ENCODE results near the gene MAML2. TPM values are rescaled to one million over a fixed set of nuclear protein-coding genes. Genes with fewer than 3 reads are reported as not detected.
A peak's percentile ranks its signal among the peaks of the same experiment; 100 is the strongest.

MAML2 gene
- total RNA-seq, 1 donor from 2014 or later, result 4.1 TPM

DNA sequence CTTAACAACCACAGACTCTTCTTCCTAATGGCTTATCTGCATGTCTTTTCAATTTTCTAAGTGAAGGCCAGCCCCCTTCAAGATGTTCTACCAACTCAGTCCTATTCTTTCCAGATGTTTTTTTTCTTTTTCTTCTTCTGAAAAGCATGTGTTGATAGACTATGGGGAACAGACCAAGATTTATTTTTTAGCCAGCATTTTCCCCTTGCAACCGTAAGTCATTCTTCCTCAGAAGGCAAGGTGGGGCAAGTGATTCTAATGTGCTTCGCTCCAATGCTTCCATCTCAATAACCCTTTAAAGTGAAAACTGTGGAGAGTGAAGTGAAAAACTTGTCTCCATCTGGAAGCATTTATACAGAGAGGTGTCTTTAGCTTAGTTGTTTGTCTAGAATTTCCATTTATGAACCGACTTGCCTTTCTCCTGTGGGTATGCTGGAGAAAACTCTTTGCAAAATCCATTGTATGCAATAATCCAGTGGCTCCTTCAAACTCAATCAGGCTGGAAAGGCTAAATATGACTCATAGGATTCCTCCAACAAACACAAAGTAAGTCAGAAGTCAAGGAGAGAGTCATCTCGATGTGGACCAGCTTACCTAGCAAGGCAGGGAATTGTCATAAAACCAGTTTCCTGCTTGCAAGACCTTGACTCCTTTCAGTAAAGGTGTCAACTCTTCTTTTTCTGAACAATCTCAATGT lies 83.7 kb downstream of the MAML2 start:
- ATAC-seq, result peak; percentile 53
- no peak for DNase-seq
- intact Hi-C loops (cut with micrococcal nuclease), result no loop called here

DNA sequence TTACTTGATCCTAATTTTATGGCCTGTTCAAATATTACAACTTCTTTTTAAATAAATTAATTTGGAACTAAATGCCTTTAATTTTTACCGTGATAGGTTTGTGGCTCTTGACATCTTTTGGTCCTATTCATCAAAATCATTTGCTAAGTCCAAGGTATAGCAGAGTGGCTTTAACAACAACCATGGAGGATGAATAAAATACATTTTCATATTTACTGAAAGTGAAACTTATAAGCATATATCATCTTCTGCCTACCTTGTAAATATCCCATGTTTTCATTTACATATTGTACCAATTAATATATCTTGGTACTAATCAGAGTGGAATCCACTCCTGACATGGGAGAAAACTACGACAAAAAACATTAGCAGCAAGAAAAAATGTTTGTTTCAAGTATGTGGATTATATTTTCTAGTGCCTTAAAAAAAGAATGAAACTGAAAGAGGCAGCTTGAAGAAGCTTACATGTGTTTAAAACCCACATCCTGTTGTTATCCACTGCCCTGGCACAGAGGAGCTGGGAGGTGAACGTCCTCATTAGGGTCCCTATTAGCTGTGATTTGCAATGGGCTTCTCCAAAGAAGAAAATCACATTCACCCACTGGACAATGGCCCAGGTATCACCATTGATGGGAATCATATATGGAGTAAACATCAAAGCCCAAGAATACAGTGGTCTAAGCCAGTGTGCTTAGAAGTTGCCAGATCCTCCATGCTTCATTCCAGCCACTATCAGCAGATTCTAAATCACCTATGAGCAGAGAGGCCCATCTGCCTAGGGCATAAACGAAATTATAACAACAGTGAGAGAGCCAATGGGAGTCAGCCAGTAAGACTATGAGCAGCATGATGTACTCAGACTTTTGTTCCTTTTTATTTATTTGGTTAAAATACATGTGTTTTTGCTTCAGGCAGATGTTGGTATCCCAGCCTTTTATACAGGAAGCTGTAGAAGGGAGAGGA lies 84.7 kb downstream of the MAML2 start:
- intact Hi-C loops (cut with micrococcal nuclease), result no loop called here
- DNase-seq, result no peak
- ATAC-seq, result peak; percentile 52

DNA sequence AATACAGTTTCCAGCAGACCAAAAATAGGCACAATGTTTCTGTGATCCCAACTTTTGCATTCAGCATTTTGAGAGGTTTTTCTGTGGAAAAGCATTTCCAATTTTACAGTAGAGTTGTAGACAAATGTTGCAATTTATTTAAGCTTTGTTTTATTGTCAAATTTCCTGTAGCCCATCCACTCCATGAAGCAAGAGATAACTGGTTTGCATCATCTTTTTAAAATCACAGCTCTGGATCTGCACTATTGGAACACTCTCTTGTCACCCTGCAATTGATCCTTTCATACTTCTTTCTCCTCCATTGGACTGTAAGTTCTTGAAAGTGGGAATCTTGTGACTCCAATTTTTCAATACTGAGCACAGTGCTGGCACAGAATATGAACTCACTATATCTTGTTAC lies 86.0 kb downstream of the MAML2 start:
- ATAC-seq, result no peak
- DNase-seq, result no peak
- intact Hi-C loops (cut with micrococcal nuclease), result no loop called here

DNA sequence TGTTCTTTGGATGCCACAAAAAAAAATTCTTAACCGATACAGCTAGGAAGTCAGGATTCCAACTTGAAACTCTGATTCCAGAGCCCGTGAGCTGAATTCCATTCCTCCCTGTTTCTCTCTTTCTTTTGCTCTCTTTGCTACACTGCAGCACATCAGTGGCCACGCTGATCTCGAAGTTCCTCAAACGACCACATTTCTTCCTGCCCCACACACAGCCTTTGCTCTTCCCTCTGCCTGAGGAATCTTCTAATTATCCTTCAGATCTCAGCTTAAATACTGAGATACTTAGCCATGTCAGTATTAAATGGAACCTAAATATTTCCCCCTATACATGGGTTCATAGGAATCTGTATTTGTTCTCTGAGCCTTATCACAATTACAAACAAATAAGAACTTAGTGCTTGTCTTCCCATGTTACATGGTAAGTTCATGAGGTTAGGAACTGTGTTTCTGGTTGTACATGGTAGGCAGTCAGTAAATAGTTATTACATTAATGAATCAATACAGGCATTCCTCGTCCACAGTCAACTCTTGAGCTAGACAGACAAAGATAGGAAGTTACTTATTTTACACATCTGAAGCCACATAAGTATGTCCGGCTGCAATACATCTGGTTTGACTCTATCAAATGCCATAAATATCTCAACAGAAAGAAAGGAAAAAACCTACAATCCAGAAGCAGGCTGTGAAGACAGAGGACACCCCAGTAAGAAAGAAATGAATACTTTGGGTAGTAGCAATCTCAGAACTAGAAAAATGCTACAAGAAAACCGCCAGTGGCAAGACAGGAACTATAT lies 86.6 kb downstream of the MAML2 start:
- no peak for DNase-seq
- intact Hi-C loops (cut with micrococcal nuclease), result no loop called here
- ATAC-seq, result no peak

DNA sequence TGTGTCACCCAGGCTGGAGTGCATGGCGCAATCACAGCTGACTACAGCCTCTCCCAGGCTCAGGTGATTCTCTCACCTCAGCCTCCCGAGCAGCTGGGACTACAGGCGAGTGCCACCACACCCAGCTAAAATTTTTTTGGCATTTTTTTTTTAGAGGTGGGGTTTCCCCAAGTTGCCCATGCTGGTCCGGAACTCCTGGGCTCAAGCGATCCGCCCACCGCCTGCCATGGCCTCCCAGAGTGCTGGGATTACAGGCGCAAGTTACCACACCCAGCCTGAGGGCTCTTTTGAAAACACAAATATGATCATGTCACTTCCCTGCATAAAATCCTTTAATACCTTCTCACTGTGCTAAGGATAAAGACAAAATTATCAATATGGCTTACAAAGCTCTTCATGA lies 88.1 kb downstream of the MAML2 start:
- intact Hi-C loops (cut with micrococcal nuclease), result no loop called here
- ATAC-seq, result no peak
- no peak for DNase-seq

DNA sequence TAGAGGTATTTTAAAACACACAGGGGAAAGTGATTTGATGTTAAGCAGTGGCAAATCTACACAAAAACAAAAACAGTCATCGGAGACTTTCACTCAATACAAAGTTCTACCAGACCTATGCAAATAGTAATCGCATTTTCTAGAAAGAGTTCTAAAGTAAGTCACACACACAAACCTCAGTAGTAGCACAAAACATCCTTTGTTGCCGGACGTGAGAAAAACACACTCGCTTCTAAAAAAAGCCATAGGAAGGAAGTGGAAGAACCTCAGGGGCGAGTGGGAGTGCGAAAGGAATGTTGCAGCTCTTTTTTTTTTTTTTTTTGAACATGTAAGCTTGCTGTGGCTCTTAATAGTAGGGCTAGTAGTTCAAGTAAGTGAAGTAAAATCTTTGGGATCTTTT lies 88.9 kb downstream of the MAML2 start:
- ATAC-seq, result peak; percentile 55
- intact Hi-C loops (cut with micrococcal nuclease), result no loop called here
- DNase-seq, result no peak

DNA sequence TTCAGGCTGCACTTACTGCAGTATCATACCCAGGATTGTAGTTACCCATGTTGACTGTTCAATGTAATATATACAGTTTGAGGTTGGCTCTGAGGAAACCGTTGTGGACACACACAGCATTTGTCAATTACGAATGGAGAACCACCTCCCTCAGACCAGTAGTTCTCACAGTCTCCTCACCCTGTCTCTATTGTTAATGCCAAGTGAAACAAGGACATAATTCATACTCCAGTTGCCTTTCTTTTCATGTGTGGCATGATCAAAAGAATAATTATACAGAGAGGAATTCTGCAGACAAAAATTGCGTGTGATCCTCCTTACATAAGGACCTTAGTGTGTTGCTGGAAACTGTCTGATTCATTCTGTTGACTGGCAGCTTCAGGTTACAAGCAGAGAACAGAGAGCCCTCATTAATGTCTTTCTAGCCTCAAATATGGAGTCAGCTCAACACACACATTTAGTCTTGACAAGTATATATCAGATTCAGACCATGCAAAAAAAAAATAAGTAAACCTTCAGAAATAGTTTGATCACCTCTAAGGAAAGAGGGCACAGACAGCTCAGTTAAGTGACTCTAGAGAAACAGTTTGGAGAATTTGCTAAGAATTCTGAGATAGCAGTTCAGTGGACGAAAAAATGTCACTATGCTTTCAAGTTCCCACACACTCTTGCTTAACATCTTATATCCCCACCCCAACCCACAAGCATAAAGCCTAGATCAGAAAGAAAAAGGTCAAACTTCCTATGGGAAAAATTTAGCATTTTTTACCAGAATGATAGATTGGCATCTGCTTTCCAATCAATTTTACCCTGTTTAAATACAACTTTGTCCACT lies 96.1 kb downstream of the MAML2 start:
- ATAC-seq, result no peak
- intact Hi-C loops (cut with micrococcal nuclease), result no loop called here
- DNase-seq, result no peak

DNA sequence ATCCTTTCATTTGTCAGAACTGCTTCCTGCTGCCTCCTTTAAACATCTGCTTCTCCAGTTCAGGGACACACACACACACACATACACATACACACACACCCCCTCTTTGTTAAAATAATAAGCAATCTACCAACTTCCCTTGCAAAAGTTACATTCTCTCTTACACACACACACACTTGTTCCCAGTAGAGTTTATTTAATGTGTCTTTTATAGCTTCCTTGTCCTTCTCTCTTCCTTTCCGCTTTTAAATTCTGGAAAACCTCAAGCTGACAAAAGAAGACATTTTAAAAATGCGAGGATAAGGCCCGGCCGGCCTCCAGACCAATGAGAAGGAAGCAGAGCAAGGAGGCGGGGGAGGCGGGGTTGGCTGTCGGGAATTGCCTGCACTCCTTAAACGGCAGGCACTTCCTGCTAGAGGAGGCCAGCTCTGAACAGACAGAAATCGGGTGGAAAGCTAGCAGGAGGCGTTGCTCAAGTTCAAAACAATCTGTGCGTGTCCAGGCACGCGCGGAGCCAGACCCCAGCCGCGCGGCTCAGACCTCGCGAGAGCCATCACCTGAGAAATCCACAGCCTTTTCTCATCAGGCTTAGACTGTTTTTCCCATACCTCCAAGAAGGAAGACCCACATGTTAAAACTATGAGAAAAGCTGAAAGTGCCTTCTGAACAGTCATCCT lies 99.9 kb downstream of the MAML2 start:
- peak; percentile 99 for ATAC-seq
- intact Hi-C loops (cut with micrococcal nuclease), result no loop called here
- peak; percentile 94 for DNase-seq

DNA sequence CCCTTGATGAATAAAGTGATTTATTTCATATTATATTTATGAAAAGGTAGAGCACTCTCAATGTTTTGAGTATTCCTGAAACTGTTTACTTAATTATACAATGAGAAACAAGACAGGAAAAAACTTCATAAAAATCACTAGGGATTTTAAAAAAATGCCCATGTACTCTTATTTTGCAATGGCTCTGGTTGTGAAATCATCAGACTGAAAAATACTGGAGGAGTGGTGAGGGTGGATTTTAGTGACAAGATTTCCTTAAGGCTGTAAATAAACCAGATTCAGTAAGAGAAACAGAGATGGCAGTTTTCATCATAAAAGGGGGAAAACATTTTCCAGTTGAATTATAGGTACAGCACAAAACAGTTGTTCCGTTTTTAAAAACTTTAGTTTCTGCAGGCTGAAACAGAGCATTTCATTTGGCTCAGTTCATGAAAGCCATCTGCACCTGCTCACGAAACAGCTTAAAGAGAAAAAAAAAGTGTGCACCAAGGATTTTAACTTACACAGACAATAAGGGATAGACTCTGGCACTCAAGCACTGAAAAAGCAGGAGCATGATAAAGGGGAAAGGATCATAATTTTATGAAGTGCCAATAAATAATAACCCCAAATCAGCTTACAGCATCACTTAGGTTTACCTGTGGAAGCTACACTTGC lies 100.7 kb downstream of the MAML2 start:
- no peak for DNase-seq
- intact Hi-C loops (cut with micrococcal nuclease), result no loop called here
- ATAC-seq, result peak; percentile 32

DNA sequence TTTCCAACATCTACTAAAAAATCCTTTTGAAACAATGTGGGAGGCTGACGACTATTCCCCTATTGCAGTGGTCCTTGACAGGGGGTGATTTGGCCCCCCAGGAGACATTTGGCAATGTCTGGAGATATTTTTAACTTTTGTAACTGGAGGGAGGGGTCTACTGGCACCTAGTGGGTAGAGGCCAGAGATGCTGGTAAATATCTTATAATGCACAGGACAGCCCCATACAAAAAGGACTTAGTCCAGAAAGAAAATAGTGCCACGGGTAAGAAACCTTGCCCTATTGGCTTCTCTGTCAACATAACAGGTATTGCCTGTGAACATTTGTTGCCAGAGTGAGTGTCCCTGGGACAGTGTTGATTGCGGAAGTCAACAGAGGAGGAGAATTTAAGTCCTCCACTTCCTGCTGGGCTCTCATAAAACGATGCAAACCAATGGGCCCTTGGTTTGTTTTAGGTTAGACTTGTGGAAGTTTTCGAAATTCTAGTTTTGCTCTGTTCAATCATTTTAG lies 101.6 kb downstream of the MAML2 start:
- intact Hi-C loops (cut with micrococcal nuclease), result no loop called here
- DNase-seq, result no peak
- ATAC-seq, result no peak

DNA sequence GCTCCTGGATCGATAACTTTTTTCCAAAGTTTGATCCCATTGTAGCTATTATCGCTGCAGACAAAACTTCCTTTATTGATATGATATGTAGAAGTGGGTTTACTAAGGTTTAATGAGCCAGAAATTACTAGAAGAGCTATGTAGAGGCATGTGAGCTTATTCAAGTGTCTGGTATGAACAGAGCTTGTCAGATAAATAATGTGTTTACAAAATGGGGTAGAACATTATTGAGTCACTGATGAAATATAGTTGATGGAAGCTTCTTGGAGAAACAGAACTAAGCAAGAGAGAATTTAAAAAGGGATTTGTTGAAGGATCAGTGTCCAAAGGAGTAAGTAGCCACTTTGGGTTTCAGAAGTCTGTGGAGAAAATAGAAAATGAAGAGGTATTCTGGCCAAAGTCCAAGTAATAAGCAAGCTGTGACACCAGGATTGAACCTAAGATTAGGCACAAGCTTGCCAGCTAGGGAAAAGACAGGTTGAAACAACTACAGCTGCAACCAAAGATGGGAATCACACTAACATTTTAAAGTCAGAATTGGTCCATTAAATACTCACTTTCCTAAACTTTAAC lies 104.3 kb downstream of the MAML2 start:
- ATAC-seq (no peak), DNase-seq (no peak)
- intact Hi-C loops (cut with micrococcal nuclease), result no loop called here

DNA sequence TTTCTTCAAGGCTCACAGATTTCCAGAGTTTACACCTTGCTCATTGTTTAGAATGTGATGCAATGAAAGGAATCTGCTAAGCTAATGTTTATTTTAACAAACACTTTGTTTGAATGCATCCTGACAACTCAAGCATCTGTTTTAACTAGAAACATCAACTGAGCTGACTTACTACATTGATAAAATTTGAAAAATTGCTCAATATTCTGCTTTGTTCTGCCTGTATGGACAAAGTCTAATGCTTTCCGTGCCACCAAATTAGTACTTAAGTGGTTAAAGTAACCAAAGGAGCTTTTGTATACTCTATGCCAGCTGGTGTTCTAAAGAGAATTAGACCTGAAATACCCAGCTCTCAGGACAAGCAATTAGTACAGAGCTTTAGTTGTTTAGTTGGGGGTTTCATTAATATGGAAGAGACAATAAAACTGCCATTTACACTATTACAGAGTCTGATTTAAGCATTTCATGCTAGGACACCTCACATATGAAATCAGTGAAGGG lies 105.2 kb downstream of the MAML2 start:
- intact Hi-C loops (cut with micrococcal nuclease), result no loop called here
- DNase-seq (no peak), ATAC-seq (no peak)

DNA sequence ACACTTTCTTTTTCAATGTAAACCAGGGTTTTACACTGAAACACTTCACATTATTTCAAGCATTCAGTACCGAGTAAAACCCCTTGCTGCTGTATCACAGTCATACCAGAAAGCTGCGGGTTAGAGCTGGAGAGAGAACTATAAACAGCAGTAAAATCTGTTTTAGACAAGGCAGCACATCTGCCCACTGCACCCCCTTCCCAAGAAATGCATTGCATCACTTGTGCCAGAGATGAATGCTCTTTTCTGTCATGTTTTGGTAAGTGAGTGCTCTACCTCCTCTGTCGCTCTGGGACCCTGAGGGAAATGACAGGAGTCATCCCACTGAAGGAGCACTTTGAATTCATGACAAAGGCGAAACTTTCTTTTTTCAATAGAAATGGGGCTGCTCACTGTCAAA lies 107.2 kb downstream of the MAML2 start:
- DNase-seq (no peak), ATAC-seq (no peak)

DNA sequence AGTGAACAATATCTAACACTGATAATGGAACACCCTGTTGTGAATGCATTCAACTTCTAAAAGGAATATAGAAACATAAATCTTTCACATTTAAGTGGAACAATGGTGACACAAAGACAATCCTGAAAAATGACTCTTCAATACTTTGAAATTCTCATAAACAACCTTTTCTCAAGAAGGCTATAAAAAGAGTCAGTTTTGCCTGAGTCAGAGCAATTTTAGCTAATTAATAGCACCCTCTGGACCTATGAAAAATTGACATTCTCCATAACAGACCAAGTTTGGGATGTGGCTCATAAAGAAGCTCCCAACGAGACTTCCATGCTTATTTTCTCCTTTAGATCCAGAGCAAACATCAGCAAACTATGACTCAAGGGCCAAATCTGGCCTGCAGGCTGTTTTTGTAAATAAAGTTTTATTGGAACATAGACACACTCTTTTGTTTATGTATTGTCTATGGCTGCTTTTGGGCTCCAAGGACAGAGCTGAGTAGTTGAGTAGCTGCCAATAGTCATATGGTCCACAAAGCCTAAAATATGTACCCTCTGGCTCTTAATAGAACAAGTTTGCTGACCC lies 108.0 kb downstream of the MAML2 start:
- ATAC-seq (no peak), DNase-seq (no peak)
- intact Hi-C loops (cut with micrococcal nuclease), result no loop called here

More for the DNA sequence above, 107.2 kb downstream of the MAML2 start:
- intact Hi-C loops (cut with micrococcal nuclease), result no loop called here

DNA sequence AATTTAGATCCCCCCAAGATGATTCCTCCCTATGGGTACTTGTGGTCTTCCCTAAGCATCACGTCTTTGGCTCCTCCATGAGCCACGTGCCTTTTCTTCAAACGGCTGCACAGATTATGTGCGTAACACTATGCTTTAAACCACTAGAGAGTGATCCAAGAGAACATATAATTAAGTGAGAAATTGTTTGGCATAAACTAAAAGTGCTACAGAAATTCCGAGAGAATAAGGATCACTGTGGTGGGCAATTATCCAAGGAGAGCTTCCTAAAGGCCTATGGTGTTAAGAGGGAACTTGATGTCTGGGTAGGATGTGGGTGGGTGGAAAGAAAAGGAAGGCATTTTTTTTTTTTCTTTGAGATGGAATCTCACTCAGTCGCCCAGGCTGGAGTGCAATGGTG lies 110.9 kb downstream of the MAML2 start:
- ATAC-seq (no peak), DNase-seq (no peak)
- intact Hi-C loops (cut with micrococcal nuclease), result no loop called here

DNA sequence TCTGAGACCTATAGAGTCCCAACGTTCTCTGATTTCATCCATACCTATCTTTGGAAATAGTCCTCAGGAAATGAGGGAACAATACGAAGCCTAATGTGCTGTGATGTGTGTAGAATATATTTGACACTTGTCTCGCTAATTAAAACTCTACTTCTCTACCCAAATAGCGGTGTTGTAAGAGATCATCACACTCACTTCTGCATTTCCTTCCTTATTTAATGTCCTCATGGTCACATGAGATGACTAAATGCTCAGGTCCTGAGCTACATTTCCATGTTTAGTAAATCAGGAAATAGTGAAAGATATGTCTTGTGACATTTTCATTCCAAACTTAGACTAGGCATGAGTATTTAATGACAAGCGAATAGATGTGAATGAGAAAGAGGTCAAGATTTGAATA lies 112.3 kb downstream of the MAML2 start:
- ATAC-seq (peak; percentile 34), DNase-seq (no peak)
- intact Hi-C loops (cut with micrococcal nuclease), result no loop called here

Measured in left ventricle myocardium superior (tissue), 1 donor.